Stimulated activated CD4-positive, alpha-beta T cell treated with anti-CD3 and anti-CD28 coated beads, TNF-alpha, amount 100 ng/mL, for 4 hours (primary cell): ENCODE measurements around the gene C11orf58.

Experiments used
- DNase-seq, 3 experiments: peaks; one replicate each; pipeline ENCODE4 v3.0.0-alpha.2; 2020; ENCODE audit warnings: low read depth in 3 of 3

The C11orf58 gene

DNA sequence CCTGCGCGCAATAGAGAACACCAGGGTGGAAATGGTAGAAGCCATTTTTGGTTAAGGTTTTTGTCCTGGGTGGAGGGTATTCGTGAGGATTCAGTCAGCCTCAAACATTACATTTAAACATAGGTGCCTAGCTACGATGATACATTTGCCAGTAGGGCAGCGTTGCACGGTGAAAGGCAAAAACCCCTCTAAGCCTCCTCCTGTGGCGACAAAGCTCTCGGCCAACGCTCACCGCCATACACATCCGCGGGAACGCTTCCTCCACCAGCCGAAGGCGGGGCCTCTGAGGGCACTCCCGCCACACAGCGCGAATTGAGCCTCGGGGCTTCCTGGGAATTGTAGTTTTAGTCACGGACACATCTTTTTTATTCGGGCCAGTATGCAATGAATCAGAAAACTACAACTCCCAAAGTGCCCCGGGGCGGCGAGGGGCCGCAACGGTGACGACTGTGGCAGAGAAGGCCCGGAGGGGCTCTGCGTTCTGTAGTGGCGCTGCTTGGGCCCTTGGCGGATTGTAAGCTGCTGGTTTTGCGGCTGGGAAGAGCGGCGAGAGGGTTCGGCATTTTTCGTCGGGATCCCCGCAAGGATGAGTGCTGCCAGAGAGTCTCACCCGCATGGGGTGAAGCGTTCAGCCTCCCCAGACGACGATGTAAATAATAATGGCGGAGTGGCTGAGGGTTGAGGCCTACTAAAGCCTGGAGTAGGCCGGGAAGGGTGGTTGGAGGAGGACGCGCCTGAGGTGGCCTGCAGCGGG is at the start of gene C11orf58:
Gene C11orf58, plus strand, starts transcription at position 455 of the 754 bp plus-strand sequence. Its CDS starts 132 bp downstream, at position 587.
- DNase-seq, result peak; percentile 82 to 90 (median 88)

DNA sequence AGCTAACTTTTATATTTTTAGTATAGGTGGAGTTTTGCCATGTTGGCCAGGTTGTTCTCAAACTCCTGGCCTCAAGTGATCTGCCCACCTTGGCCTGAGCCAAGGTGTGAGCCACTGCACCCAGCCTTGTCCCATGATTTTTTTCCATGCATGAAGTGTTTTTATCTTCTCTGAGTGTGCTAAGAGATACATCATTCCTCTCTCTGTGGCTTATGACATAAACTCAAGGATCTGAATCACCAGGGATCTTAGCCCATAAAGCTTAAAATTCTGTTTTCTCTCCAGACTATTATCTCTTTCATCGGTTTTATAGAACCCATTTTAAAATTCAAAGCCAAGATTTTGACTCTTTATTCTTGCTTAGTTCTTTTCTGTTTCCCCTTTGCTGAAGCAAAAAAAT is 48.4 kb upstream of the C11orf58 start:
- no peak for DNase-seq

DNA sequence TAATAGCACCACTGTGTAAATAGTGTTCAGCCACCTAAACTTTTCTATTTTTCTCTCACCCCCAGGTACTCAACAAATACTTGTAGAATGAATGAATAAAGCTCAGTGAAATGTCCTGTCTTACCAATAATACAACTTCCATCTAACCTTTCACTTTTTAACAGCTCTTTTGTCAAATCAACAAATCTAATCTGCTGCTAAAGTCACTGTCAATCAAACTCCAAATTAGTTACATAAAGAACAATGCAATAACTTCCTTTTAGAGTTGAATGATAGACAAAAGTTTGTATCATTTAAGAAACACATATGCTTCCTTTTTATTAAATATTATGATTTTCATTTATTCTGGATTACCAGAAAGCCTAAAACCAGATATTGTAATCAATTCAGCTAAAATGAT is 34.7 kb upstream of the C11orf58 start:
- DNase-seq, result no peak

DNA sequence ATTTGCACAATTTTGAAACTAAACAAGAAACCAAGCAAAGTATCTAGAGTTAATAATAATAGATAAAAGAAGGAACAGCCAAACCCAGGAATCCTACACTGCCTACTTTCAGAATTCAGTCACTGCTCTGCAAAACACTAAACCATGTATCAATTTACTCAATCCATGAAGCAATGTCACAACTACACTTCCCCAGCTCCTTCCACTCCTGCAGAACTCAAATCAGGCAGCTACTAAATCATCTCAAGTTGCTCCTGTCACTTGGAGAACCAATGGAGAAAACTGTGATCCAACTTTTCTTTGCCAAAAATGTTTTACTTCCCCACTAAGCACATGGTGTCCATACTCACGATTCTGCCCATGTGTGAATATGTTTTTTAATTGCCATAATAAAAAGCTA is 24.9 kb upstream of the C11orf58 start:
- DNase-seq, result no peak

DNA sequence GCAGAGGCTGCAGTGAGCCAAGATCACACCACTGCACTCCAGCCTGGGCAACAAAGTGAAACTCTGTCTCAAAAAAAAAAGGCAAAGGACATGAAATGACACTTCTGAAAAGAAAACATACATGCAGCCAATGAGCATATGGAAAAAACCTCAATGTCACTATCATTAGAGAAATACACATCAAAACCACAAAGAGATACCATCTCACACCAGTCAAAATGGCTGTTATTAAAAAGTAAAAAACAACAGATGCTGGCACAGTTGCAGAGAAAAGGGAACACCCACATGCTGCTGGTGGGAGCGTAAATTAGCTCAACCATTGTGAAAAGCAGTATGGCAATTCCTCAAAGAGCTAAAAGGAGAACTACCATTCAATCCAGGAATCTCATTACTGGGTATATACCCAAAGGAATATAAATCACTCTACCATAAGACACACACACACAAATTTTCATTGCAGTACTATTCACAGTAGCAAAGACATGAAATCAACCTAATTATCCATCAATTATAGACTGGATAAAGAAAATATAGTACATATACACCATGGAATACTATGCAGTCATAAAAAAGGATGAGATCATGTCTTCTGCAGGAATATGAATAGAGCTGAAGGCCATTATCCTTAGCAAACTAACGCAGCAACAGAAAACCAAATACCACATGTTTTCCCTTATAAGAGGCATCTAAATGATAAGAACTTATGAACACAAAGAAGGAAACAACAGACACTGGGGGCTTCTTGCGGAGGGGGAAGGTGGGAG is 15.7 kb upstream of the C11orf58 start:
- no peak for DNase-seq

DNA sequence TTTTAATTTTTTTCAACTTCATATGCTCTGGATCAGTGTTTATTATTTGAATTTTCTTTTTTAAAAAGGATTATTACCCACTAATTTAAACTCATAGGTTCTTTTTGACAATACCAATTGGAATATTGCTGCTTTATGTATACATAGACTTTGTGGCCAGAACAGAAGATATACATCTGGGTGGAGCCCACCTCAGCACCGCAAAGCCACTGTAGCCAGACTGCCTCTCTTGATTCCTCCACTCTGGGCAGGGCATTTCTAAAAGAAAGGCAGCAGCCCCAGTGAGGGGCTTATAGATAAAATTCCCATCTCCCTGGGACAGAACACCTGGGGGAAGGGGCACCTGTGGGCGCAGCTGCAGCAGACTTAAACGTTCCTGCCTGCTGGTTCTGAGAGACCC is 10.6 kb upstream of the C11orf58 start:
- DNase-seq, result no peak

GRCh38 chr11:16737818-16738192 is 642 bp upstream of the C11orf58 start:
- DNase-seq, result no peak

GRCh38 chr11:16738947-16739815 is 734 bp downstream of the C11orf58 start:
- DNase-seq, result peak in 1 of 3 experiments; percentile 9

GRCh38 chr11:16741473-16741872 is 3.0 kb downstream of the C11orf58 start:
- DNase-seq, result no peak

GRCh38 chr11:16743478-16743877 is 5.0 kb downstream of the C11orf58 start:
- no peak for DNase-seq

DNA sequence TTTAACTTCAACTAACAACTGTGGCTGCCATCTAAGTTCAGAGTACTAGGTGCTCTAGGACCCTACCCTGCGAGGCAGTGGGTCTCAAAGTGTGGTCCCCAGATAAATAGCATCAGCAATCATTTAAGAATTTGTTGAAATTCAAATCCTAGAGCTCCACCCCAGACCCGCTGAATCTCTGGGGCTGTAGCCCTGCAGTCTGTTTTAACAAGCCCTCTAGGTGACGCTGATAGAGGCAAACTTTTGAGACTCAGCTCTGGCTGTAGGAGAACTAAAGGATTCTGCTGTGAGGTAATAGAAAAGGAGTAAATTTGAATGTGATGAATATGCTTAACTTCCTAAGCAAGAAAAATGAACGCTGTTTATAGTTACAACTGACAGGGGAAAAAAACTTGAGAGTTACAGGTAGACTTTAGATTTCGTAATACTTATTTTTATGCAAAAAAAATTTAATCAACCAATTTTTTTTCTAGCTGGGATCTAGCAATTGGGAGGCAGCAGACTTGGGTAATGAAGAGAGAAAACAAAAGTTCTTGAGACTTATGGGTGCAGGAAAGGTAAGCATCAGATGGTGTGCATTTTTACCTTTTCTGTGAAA is 5.8 kb downstream of the C11orf58 start:
- no peak for DNase-seq

DNA sequence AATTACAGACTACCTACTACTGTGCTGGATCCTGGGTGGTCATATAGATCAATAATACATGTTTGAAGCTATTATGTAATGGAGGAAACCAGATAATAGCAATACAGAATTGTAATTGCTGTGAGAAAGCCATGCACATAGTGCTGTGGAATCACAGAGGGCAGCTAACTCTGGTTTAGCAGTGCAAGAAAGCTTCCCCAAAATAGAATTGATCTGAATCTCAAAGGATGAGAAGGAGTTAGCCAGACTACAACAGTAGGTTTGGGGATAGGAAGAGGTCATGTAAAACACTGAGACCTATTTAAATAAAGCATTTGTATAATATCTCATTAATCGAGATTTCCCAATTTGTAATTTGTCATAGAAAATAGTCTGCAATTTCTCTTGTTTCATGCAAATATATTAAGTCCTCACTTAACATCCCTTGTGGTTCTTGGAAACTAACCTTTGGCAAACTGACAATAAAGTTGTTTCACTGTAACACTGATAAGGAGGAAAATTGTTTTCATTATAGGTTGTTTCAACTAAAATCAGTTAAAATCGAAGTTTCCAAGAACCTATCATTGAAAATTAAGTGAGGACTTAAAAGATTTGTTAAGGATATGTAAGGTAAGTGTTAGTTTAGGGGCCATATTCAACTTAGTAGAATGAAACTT is 7.6 kb downstream of the C11orf58 start:
- DNase-seq, result no peak

DNA sequence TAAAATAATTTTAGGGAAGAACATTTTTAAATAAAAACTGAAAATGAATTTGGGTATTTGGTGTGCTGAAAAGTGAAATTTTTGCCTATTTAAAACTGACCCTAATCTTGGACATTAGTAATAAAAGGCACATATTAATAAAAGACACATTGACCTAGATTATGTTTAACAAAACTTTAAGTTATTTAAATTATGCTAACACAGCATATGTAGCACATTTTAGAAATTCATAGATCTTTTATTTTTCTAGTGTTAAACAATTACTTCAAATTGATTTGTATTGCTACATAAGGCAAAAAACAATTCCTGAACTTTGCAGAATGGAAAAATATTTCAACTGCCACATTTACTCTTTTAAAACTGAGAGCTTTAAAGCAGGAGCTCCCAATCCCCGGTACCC is 10.6 kb downstream of the C11orf58 start:
- no peak for DNase-seq

- no peak for DNase-seq
These were observed 11.2 kb downstream of the C11orf58 start for GRCh38 chr11:16749666-16750065.

- no peak for DNase-seq
These were observed 12.0 kb downstream of the C11orf58 start for GRCh38 chr11:16750417-16750816.

GRCh38 chr11:16758382-16759024 is 20.1 kb downstream of the C11orf58 start:
- no peak for DNase-seq

- no peak for DNase-seq
These were observed 21.5 kb downstream of the C11orf58 start for GRCh38 chr11:16759857-16760508.

DNA sequence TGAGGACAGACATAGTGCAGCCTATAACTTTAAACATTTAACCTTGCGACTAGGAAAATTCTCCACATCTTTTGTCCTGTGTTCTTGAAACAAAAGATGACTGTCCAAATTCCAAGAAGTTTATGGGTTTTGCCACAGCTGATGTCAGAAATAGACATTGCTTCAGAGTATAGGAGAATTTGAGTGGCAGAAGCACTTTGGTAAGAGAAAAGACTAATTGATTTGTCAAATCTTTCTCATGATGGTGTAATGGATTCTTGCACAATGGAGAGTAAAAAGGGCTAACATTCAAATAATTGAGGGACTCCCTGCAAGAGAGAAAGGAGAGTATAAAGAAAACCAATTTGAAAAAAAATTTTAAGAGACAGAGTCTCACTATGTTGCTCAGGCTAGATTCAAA is 25.3 kb downstream of the C11orf58 start:
- DNase-seq, result no peak

- no peak for DNase-seq
These were observed 26.4 kb downstream of the C11orf58 start for GRCh38 chr11:16764888-16765287.

DNA sequence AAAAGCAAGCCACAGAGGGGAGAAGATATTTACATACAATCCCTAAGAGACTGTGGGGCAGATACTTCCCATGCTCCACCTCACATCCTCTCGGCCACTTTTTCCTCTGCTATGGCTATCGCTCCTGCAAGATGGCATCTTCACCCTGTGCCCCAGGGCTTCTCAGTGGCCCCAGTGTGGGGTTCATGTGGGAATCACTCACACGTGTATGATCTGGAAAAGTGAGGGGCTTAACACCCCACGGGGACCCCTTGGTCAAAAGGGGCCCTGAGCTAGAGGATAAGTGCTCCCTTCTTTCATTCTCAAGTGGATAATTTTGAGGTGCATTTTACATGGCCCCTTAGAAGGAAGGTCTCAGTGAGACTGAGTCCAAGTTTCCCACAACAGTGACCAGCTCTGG is 28.7 kb downstream of the C11orf58 start:
- DNase-seq, result no peak
